HCT116 (cell line): Measurements from ENCODE around the gene SQSTM1.

ENCODE experiments used
- CTCF ChIP-seq, 3 experiments: fragments of 200-600 bp in 1 of 3; sonication (generic) in 1 of 3; IDR thresholded peaks in 2 of 3; conservative IDR thresholded peaks in 1 of 3; 2 replicates each; pipeline ENCODE4 v1.5.1; 2012 to 2017; ENCODE audit warnings: low read depth in 2 of 3, low read length in 2 of 3, antibody characterized with exemption in 1 of 3, borderline replicate concordance in 1 of 3, control low read depth in 1 of 3, mild to moderate bottlenecking in 1 of 3, mixed read lengths in 1 of 3, mixed run types in 1 of 3, moderate library complexity in 1 of 3; ENCODE audit not compliant: insufficient read depth in 1 of 3
- EZH2 ChIP-seq: fragments of 200-600 bp; sonication (generic); IDR thresholded peaks from 2 replicates; pipeline ENCODE4 v1.6.1; 2017; ENCODE audit warnings: antibody characterized with exemption, mixed run types

GRCh38 chr5:179862891-179863290 is 42.2 kb downstream of the SQSTM1 start:
- TF ChIP-seq EZH2 (no peak), CTCF (IDR thresholded peaks at IDR 0.05 in 2 of 3, conservative IDR thresholded peaks at IDR 0.05 in 1 of 3; ENCODE audit: borderline replicate concordance in 1 of 3, insufficient read depth in 1 of 3, low read depth in 2 of 3, low read length in 2 of 3) (no peak)
